LNCAP (cell line): Measurements from ENCODE around the gene CAT.

ENCODE experiments used
- TF ChIP-seq, protein P1 (sequence below): fragments of 450-650 bp; IDR thresholded peaks from 2 replicates; pipeline ENCODE4 v1.5.1; 2017; ENCODE audit warnings: mild to moderate bottlenecking

The CAT gene

DNA sequence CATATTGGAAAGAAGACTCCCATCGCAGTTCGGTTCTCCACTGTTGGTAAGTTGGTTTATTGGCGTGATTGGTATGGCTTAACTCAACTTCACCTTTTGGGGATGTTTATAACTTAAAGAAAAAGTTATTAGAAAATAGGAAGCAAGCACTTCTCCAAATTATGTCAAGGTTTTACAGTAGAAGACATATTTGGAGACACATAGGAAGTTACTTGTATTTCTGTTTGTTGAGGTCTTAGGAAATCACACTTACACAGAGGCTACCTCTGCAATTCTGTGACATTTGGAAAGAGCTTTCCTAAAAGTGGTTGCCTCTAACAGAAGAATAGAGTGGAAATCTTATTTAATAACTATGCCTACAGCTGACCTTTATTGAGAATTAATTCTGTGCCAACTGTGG, 12.3 kb downstream of the CAT start:
- TF ChIP-seq, protein P1, sequence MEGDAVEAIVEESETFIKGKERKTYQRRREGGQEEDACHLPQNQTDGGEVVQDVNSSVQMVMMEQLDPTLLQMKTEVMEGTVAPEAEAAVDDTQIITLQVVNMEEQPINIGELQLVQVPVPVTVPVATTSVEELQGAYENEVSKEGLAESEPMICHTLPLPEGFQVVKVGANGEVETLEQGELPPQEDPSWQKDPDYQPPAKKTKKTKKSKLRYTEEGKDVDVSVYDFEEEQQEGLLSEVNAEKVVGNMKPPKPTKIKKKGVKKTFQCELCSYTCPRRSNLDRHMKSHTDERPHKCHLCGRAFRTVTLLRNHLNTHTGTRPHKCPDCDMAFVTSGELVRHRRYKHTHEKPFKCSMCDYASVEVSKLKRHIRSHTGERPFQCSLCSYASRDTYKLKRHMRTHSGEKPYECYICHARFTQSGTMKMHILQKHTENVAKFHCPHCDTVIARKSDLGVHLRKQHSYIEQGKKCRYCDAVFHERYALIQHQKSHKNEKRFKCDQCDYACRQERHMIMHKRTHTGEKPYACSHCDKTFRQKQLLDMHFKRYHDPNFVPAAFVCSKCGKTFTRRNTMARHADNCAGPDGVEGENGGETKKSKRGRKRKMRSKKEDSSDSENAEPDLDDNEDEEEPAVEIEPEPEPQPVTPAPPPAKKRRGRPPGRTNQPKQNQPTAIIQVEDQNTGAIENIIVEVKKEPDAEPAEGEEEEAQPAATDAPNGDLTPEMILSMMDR: no peak

DNA sequence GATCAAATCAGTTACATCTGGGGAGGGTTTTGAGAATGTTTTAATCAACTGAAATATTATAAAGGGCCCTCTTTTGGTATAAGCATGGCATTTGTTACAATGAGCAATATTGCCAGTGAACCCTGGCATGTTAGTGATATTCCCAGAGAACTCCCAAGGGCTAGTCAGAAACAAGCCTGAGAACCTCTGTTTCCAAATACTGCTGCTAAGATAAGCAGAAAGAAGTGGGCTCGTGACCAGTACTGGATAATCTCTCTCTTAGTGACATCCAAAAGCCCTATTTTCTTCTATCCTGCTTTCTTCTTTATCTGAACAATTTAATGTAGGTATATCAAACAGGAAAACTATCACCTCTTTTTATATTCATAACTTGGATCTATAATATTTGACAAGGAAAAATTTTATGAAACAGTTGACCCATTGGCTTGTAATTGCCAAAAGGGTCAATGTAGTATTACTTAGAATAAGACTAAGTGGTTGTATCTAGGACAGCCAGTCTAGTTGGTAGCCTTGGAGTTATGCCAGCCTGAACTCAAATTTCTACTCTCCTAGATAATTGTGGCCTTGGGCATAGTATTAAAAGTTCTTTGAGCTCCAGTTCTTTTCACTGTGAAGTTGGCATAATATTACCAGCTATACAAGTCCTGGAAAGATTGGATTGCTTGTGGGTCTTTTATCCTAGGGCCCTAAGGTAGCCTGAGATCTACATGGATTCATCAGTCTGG, 15.7 kb downstream of the CAT start:
- TF ChIP-seq, protein P1: no peak

DNA sequence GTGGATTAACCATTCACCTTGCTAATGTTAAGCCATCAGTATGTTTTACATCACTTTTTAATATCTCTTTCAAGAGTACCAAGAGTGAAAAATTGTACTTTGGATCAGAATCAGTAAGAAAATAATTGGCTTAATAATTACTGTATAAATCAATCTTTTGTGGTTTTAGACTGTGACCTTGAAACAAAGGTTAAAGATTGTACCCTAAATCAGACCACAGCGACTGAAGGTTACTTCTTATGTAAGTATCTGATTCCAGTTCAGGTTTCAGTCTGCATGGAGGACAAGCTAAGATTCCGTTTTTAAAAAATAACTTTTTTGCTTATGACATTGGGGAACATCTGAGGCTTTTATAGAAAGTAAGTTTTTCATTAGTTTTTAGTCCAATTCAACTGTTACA, 18.9 kb downstream of the CAT start:
- TF ChIP-seq, protein P1: no peak

DNA sequence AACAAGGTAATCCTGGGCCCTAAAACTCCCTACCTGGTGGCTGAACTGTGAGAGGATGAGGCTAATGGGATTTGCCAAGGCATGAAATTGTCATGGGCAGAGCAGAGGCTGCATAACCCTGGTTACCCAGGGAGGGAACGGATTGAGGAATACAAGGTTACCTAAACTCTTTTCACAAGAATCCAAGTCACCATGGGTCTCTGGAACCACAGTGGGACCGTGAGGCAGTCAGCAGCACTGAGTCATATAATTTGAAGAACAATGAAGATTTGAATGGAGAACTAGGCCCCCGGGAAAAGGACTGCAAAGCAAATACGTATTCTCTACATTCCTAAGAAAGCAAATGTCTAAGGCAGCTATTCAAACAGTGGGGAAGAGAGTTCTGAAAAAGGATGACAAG, 19.8 kb downstream of the CAT start:
- TF ChIP-seq, protein P1: no peak

DNA sequence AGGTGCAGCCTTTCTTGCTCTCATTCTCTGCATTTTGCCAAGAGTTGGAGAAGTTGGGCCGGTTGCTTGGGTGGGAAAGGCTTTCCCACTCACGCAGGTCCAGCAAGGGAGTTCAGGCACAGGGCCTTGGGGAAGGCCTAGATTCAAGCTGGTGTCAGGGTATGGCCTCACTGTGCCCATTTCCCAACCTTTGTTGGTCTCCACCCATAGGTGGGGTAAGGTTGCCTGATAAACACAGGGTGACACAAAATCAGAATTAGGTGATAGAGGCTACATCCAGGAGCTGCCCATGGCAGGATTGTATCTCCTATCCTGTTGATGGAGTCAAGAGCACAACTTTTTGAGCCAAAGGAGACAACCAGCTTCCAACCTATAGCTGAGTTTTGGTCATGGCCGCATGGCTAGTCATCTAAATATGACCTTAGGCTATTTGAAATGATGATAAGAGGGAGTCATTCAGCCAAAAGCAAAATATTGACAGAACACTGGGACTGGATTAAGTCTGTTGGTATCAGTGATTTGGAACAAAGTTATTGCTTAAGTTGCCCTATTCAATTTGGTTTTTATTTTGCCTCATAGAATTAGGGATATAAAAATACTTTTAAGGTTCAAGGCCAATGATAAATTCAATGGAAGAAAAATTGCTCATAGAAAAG, 20.9 kb downstream of the CAT start:
- TF ChIP-seq, protein P1: no peak

DNA sequence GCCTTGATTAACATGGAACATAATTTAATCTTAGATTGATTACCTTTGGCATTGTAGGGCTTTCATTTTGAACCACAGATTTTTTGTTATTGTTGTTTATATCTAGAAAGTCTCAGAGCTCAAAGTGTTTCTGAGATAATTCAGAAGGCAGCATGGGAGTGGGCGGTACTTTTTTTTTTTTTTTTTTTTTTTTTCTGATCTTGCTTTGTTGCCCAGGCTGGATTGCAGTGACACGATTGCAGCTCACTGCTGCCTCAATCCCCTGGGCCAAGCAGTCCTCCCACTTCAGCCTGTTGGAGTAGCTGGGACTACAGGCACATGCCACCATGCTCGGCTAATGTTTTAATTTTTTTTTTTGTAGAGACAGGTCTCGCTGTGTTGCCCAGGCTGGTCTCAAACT, 21.5 kb downstream of the CAT start:
- TF ChIP-seq, protein P1: no peak

DNA sequence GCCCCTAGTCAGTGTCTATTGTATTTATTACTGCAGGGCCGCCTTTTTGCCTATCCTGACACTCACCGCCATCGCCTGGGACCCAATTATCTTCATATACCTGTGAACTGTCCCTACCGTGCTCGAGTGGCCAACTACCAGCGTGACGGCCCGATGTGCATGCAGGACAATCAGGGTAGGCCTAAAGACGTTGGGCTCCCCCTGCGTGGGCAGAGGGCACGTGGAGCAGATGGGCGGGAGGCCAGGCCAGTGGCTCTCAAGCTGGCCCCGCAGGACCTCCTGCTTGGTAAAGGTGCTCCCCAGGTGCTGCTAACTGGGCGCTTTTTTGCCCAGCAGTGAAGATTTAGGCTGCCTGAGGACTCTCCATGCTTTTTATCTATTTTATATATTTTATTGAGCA, 22.5 kb downstream of the CAT start:
- TF ChIP-seq, protein P1: no peak
